ENCODE measurements around the gene SLC6A18. TPM values are rescaled to one million over a fixed set of nuclear protein-coding genes. Genes with fewer than 3 reads are reported as not detected.

Gene SLC6A18
- total RNA-seq, 4 donors from 2014 or later = not detected

DNA sequence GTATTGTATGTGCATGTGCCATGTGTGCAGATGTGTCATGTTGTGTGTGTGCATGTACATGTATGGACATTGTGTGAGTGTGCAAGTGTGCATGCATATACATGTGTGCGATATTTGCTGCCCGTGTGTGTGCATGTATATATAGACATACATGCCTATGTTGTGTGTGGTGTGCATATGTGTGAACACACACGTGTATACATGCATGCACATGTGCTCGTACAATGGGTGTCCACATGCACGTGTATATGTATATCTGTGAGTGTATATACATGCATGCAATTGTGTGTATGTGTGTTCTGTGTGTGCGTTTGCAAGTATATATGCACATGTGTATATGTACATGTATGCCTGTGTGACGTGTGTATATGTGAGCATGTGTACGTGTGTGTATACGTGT is 3.0 kb upstream of the SLC6A18 start:
- Histone ChIP-seq H3K36me3 (no peaks in the 10 kb centered on the region), H3K9me3 (no peaks in the 10 kb centered on the region), H3K27me3 (no peaks in the 10 kb centered on the region), H3K27ac (no peak overlapping the region), H3K4me1 (no peaks in the 10 kb centered on the region), H3K4me3 (no peak overlapping the region)
- no peak for DNase-seq (ENCODE audit: low spot score in 2 of 2)
- 96 to 97% methylated on average over 9 of the region's 9 CpGs for WGBS, 2 donors
- no peak for TF ChIP-seq EP300 (IDR thresholded peaks at IDR 0.05)
- TF ChIP-seq POLR2A (IDR thresholded peaks at IDR 0.05) = no peak
- TF ChIP-seq, protein P1, sequence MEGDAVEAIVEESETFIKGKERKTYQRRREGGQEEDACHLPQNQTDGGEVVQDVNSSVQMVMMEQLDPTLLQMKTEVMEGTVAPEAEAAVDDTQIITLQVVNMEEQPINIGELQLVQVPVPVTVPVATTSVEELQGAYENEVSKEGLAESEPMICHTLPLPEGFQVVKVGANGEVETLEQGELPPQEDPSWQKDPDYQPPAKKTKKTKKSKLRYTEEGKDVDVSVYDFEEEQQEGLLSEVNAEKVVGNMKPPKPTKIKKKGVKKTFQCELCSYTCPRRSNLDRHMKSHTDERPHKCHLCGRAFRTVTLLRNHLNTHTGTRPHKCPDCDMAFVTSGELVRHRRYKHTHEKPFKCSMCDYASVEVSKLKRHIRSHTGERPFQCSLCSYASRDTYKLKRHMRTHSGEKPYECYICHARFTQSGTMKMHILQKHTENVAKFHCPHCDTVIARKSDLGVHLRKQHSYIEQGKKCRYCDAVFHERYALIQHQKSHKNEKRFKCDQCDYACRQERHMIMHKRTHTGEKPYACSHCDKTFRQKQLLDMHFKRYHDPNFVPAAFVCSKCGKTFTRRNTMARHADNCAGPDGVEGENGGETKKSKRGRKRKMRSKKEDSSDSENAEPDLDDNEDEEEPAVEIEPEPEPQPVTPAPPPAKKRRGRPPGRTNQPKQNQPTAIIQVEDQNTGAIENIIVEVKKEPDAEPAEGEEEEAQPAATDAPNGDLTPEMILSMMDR (IDR thresholded peaks at IDR 0.05) = no peak

DNA sequence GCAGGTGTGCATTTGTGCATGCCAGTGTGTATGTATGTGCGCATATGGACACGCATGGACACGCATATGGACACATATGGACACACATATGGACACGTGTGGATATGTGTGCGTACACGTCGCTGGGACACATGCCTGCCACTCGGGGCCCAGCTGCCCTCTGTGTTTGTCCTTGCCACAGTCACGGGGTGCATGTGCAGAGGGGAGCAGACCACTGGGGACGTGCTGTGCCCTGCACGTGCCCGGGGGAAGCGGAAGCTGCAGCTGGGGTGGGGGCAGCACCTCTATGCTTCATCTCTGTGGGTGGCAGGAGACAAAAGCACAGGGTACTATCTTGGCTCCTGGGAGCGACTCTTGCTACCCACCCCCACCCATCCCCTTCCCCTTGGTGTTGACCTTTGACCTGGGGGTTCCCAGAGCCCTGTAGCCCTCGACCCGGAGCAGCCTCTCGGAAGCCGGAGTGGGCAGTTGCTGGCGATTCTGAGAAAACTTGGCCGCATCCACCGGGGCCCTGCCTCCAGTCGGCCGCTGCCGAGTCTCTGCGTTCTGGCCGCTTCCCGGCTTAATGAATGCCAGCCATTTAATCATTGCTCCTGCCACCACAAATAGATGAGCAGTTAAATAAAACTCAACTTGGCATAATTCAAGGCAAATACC is 2.4 kb upstream of the SLC6A18 start:
- TF ChIP-seq EP300 (IDR thresholded peaks at IDR 0.05) = no peak
- TF ChIP-seq, protein P1 (IDR thresholded peaks at IDR 0.05) = no peak
- no peak for TF ChIP-seq POLR2A (IDR thresholded peaks at IDR 0.05)
- Histone ChIP-seq H3K9me3 (no peaks in the 10 kb centered on the region), H3K36me3 (no peaks in the 10 kb centered on the region), H3K27me3 (no peaks in the 10 kb centered on the region), H3K4me1 (no peaks in the 10 kb centered on the region), H3K4me3 (no peak overlapping the region), H3K27ac (no peak overlapping the region)
- DNase-seq (ENCODE audit: low spot score in 2 of 2) = no peak
- WGBS, 2 donors = 78 to 83% methylated on average over 27 of the region's 27 CpGs

- 81 to 83% methylated on average over 12 of the region's 12 CpGs for WGBS, 2 donors
- peaks cover 0 to 1% of the 10 kb centered on the region in 2 donors for H3K27me3 ChIP-seq
- H3K4me1 ChIP-seq = no peaks in the 10 kb centered on the region
- H3K9me3 ChIP-seq = no peaks in the 10 kb centered on the region
- H3K4me3 ChIP-seq = no peak overlapping the region
- no peak overlapping the region for H3K27ac ChIP-seq
- no peak for DNase-seq (ENCODE audit: low spot score in 2 of 2)
- H3K36me3 ChIP-seq = no peaks in the 10 kb centered on the region
- TF ChIP-seq POLR2A (IDR thresholded peaks at IDR 0.05) (no peak), EP300 (IDR thresholded peaks at IDR 0.05) (no peak)
- TF ChIP-seq, protein P1 (IDR thresholded peaks at IDR 0.05) = no peak
Measured at GRCh38 chr5:1223278-1223670, 1.9 kb upstream of the SLC6A18 start.

DNA sequence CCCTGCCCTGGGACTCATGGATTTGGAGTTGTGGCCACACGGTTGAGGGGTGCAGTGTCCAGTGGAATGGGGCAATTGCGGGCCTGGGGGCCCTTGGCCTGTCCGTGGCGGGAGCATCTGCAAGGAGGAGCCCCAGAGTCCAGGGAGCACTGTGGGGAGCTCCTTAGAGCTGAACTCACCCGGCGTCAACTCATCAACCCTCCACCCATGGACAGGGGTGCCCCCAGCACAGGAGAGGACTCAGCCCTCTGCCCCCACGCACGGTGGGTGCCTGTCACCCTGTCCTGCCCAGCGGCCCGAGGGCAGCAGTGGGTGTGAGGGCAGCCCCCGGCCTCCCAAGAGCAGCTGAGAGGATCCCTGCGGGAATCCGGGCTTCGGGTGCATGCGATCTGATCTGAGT is 550 bp upstream of the SLC6A18 start:
- TF ChIP-seq, protein P1 (IDR thresholded peaks at IDR 0.05) = no peak
- no peak for TF ChIP-seq POLR2A (IDR thresholded peaks at IDR 0.05)
- no peak for TF ChIP-seq EP300 (IDR thresholded peaks at IDR 0.05)
- no peak for DNase-seq (ENCODE audit: low spot score in 2 of 2)
- H3K9me3 ChIP-seq = no peaks in the 10 kb centered on the region
- WGBS, 2 donors = 87 to 90% methylated on average over 12 to 15 of the region's 15 CpGs
- no peaks in the 10 kb centered on the region for H3K36me3 ChIP-seq
- H3K27me3 ChIP-seq = peaks cover 0 to 6% of the 10 kb centered on the region in 2 donors
- H3K27ac ChIP-seq = no peak overlapping the region
- no peak overlapping the region for H3K4me3 ChIP-seq
- H3K4me1 ChIP-seq = no peaks in the 10 kb centered on the region

- 64 to 72% methylated on average over 9 to 12 of the region's 12 CpGs for WGBS, 2 donors
- DNase-seq (ENCODE audit: low spot score in 2 of 2) = no peak
- no peak overlapping the region for H3K27ac ChIP-seq
- TF ChIP-seq EP300 (IDR thresholded peaks at IDR 0.05) = no peak
- TF ChIP-seq, protein P1 (IDR thresholded peaks at IDR 0.05) = no peak
- TF ChIP-seq POLR2A (IDR thresholded peaks at IDR 0.05) = no peak
- no peak overlapping the region for H3K4me3 ChIP-seq
- no peaks in the 10 kb centered on the region for H3K9me3 ChIP-seq
- H3K36me3 ChIP-seq = no peaks in the 10 kb centered on the region
- H3K27me3 ChIP-seq = peaks cover 0 to 6% of the 10 kb centered on the region in 2 donors
- no peaks in the 10 kb centered on the region for H3K4me1 ChIP-seq
Measured at GRCh38 chr5:1226231-1226630, 1.1 kb downstream of the SLC6A18 start.

Measured in tibial nerve (tissue), 4 donors.